Ovary (tissue), 3 donors: ENCODE data around the gene RNF224.

Experiments
- EP300 ChIP-seq: sonication (generic); formaldehyde crosslinking; IDR thresholded peaks from one replicate; pipeline ENCODE4 v1.6.1; 2017; ENCODE audit warnings: antibody characterized with exemption
- POLR2A ChIP-seq: fragments of 450-650 bp; IDR thresholded peaks from one replicate; pipeline ENCODE4 v1.6.1; 2017; ENCODE audit warnings: antibody characterized with exemption, mild to moderate bottlenecking, moderate library complexity
- TF ChIP-seq, protein P1 (sequence below), 3 donors: fragments of 450-650 bp in 2 of 3; fragments of 200-600 bp in 1 of 3; IDR thresholded peaks; one replicate each; pipeline versions ENCODE4 v1.5.1 to v1.8.0; 2016 to 2022; ENCODE audit warnings: antibody characterized with exemption in 3 of 3, mild to moderate bottlenecking in 1 of 3
- donor health status: DM: no; HTN: no; CAD: no.

DNA sequence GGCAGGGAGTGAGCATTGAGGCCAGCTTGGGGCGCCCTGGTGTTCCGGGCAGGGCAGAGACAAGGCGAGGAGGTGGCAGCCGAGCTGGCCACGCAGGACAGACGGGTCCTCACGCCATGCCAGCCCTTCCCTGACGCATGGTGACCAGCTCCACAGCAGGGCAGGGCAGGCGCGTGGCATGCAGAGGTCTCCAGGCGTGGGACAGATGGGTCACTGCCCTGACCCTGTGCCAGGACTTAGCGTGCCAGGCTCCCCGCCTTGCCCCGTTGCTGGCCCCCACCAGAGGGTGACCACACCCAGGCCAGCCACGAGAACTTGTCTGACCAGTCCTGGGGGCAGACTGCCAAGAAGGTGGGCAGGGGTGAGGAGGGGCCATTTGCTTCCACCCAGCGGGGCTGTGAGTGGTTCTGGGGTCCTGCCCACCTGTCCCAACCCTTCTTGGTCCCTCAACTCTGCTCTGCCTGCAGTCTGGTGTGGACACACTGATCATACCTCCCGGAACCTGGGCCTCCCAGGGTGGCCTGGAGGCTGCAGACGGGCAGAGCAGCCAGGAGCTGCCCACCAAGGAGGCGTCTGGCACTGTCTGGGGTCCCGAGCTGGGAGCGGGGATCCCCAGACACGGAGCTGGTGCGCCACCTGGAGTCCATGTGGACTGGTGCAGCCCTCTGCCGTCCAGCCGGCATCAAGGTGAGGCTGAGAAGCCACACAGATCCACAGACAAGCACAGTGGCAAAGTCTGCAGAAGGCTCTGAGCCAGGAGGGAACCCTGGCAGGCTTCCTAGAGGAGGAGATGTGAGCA lies at the start of gene RNF224:
- TF ChIP-seq, protein P1, sequence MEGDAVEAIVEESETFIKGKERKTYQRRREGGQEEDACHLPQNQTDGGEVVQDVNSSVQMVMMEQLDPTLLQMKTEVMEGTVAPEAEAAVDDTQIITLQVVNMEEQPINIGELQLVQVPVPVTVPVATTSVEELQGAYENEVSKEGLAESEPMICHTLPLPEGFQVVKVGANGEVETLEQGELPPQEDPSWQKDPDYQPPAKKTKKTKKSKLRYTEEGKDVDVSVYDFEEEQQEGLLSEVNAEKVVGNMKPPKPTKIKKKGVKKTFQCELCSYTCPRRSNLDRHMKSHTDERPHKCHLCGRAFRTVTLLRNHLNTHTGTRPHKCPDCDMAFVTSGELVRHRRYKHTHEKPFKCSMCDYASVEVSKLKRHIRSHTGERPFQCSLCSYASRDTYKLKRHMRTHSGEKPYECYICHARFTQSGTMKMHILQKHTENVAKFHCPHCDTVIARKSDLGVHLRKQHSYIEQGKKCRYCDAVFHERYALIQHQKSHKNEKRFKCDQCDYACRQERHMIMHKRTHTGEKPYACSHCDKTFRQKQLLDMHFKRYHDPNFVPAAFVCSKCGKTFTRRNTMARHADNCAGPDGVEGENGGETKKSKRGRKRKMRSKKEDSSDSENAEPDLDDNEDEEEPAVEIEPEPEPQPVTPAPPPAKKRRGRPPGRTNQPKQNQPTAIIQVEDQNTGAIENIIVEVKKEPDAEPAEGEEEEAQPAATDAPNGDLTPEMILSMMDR (IDR thresholded peaks at IDR 0.05), result peak; percentile 35 to 77 (median 63)
- TF ChIP-seq POLR2A, result no peak
- no peak for TF ChIP-seq EP300
